DMS79 (cell line): Measurements from ENCODE around the gene ST6GALNAC4.
"Not testable (repeated sequence)": the region's sequence is repeated elsewhere in the genome, so short reads cannot be mapped to it uniquely, and the experiment has no call there.

Experiments used
- DNase-seq: peaks from one replicate; lab custom pipeline; 2025; lab: John Stamatoyannopoulos, UW

The ST6GALNAC4 gene

GRCh38 chr9:127885508-127886281, 31.1 kb downstream of the ST6GALNAC4 start:
- no peak for DNase-seq

DNA sequence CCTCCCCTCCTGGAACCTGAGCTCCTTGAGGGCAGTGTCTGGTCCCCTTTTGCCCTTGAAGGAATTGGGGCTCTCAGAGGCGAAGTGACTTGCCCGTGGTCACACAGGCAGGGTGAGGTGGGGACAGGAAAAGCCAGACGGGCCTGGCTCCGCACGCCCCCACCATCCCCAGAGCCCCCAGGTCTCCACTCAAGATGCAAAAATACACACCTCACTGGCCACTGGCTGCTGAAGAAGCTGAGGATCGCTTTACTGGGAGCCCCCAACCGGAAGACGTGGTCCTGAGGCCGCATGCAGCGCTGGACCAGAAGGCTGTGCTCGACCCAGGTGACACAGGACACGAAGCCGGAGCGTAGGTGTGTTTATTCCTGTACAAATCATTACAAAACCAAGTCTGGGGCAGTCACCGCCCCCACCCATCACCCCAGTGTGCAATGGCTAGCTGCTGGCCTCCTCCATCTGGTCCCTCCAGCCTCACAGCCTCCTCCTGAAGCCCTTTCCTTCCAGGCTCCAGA, 31.8 kb downstream of the ST6GALNAC4 start:
- no peak for DNase-seq

DNA sequence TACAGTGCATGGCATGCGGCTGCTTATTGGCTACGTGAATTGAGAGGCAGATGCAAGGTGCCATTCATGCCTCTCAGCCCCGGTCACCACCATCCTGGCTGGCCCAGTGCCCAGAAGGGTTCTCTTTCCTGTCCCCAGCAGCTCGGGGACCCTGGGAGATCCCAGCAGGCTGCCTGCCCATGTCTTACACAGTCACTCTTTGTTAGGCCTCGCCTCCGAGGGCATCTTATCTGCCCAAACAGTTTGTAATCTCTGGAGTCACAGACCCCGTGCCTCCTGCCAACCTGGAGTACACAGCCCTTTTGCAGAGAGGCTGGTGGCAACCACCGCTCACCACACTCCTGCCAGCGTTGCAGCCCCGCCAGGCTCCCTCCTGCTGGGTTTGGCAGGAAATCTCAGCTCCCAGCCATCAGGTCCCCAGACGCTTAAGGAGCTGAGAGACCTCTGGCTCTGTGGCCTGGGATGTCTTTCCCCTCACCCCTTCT, 32.4 kb downstream of the ST6GALNAC4 start:
- peak; percentile 89 for DNase-seq

DNA sequence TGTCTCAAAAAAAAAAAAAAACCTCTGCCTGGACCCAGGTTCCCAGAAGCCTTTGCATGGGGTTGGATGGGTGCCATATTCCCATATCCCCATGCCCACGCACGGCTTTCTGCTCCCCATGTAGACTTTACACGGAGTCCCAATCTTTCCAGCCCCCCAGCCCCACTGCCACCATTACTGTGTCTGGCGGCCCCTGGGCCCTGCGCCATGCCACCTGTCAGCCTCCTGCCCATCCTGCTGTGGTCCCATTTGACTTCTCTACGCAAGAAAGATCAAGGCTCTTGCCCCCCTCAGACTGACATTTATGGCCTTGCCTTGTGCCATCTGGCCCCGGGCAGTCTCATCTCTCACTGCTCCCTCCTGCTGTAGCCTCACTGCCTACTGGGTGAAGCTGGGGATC, 32.9 kb downstream of the ST6GALNAC4 start:
- no peak for DNase-seq

DNA sequence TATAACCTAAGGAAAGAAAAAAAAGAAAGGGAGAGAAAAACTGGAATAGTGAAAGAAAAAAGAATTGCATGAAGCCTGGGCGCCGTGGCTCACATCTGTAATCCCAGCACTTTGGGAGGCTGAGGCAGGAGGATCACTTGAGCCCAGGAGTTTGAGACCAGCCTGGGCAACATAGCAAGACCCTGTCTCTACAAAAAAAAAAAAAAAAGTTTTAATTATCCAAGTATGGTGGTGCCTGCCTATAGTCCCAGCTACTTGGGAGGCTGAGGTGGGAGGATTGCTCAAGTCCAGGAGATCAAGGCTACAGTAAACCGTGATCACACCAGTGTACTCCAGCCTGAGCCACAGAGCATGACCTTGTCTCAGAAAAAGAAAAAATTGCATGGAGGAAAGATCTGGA, 35.1 kb downstream of the ST6GALNAC4 start:
- not testable (repeated sequence) for DNase-seq

DNA sequence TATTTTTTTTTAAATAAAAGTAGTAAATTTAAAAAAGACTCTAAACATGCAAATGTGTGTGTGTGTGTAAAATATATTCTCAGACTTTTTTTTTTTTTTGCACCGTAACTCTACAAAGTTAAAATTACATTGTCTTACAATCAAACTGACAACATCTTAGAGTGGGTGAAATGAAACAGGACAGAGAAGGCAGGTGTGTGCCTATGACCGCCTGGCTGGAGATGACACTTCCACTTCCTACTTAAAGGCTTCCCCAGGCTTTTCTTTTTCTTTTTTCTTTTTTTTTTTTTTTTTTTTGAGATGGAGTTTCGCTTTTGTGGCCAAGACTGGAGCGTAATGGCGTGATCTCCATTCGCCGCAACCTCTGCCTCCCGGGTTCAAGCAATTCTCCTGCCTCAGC, 36.7 kb downstream of the ST6GALNAC4 start:
- no peak for DNase-seq

DNA sequence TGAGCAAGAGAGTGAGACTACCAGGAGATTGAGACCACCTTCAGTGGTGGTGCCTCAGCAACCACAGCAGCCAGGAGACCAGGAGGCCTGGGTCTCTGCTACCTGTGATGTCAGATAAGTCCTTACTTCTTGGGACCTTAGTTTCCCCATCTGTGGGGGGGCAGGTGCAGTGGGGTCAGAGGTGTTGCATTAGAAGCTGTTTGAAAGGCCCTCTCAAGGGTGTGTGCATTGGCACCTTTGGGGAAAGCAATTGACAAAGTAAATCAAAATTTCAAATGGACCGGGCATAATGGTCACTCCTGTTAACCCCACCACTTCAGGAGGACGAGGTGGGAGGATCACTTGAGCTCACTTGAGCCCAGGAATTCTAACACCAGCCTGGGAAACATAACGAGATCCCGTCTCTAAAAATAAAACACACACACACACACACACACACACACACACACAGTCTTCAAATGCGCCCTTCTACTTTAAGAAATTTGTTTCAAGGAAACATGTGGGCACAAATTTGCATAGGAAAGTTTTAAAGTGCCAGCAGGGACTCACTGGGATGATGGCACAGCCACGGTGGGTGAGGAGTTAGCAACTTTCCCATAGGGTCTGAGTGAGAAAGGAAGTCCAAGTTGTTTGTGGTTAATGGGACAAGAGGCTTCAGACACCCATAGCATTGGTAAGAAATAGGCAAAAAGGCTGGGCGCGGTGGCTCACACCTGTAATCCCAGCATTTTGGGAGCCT, 38.0 kb downstream of the ST6GALNAC4 start:
- no peak for DNase-seq

DNA sequence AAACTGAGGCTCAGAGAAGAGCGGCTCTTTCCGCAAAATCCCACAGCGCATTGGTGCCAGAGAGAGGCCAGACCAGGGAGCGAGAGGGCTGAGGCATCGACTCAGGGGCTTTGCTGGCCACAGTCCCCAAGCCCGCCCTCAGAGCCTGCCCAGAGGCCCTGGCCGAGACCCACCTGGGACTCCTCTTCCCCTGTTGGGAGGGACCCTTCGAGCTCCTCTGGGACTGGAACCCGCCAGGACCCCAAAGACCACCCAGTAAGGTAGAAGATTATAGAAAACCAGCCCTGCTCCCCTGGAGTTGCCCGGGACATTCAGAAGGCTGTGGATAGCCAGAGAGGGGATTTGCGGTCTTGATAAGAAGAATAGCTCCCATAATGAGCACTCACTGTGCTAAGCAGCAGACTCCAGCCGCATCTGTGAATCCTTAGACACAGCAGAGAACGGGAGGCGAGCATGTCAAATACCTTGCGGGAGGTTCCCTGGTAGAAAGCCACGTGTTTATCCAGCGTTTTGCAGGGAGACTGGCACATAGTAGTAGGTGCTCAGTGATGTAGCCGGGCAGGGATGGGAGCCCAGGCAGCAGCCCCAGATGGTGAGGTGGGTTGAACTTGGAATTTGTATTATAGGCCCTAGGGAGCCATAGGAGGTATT, 38.7 kb downstream of the ST6GALNAC4 start:
- DNase-seq = no peak

- DNase-seq = peak; percentile 38
These were observed 39.3 kb downstream of the ST6GALNAC4 start, which contains the start of gene AK1 for GRCh38 chr9:127877566-127877998. Gene AK1 (minus strand): TSS chr9:127877675. CDS start chr9:127874617, 3,058 bp downstream.

GRCh38 chr9:127876764-127877562, 39.9 kb downstream of the ST6GALNAC4 start:
- peak; percentile 35 for DNase-seq

- peak; percentile 65 for DNase-seq
These were observed 40.6 kb downstream of the ST6GALNAC4 start for GRCh38 chr9:127876026-127876763.

DNA sequence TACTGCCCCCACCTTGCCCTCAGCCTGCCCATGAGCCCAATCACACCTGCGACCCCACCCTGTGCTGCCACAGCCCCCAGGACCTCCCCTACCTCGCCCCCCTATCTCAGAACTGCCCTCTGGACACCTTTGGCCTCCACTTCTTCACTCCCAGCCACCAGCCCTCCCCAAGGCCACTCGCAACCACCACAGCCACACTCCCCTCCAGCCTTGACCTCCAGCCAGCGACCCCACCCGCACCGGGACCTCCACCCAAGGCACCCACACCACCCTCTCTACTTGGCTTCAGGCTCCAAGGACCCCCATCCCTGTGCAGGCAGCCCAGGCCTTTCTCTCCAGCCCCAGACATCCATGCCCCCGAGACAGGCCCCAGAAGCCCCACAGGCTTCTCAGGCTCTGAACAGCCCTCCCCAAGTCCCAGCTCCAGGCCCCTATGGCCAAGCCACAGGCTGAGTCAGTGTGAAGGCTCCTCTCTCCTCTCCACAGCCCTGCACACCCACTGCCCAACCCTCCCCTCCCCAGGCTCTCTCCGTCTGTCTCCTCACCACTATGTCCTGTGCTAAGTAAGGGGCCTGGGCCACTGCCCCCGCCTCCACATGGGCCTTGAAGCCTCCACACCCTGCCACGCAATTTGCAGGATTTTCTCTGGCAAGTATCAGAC, 41.4 kb downstream of the ST6GALNAC4 start:
- DNase-seq = no peak

GRCh38 chr9:127874301-127875221, 42.3 kb downstream of the ST6GALNAC4 start:
- no peak for DNase-seq

- no peak for DNase-seq
These were observed 43.0 kb downstream of the ST6GALNAC4 start for GRCh38 chr9:127873886-127874285.

GRCh38 chr9:127873223-127873691, 43.6 kb downstream of the ST6GALNAC4 start:
- DNase-seq = no peak

DNA sequence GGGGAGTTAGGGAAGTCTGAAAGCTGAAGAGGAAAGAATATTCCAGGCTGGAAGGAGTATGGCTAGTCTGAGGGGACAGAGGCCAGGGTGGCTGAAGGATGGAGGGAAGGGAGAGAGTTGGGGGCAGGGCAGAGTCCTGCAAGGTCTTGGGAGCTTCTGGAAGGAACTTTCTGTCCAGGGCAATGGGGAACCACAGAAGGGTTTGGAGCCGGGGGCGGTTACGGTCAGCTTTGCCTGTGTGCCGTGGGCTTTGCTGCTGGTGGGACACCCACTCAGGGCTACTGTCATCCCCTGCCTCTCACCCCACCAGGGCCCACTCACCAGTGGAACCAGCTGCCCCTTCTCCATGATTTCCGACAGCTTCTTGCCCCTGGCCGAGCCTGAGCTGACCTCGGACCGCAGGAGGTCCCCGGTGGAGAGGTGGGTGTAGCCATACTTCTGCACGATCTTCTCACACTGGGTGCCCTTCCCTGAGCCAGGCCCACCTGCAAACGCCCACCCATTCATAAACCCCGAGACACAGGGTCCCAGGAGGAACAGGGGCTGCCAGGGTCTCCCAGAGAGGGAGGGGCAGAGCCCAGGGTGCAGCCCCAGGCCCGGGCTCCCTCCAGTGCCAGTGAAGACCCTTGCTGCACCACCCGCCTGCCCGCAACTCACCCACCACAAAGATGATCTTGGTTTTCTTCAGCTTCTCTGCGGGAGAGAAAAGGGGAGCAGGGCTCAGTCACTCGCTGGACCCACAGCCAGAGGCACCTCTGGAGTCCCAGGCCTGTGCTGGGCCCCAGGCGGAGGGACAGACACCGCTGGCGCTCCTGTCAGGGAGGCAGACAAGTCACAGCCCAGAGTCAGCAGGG, 44.2 kb downstream of the ST6GALNAC4 start:
- DNase-seq = no peak

DNA sequence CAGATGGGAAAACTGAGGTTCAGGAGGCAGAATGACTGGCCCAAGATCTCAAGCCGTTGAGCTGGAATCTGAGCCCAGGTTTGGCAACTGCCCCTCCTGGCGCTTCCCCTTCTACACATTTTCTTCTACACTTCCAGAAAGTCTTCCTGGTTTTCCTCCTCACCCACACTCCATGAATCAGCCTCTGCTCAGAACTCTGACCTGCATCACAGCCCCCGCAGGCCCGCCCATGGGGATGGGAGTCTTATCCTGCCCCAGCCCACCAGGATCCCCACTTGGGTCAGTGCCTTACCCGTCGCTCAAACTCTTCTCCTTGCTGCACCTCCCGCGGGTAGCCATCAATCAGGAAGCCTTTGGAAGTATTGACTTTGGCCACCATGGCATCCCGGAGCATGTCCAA, 45.3 kb downstream of the ST6GALNAC4 start:
- DNase-seq = no peak

GRCh38 chr9:127870887-127871286, 46.0 kb downstream of the ST6GALNAC4 start:
- DNase-seq = no peak
